GM18505 (cell line): ENCODE results near the gene SUFU.
A peak's percentile ranks its signal among the peaks of the same experiment; 100 is the strongest.

ENCODE experiments used
- ATAC-seq: cut with Tn5 transposase; IDR thresholded peaks from one replicate; pipeline ENCODE4 v1.9.1; 2021; ENCODE audit not compliant: unreplicated experiment
- POLR2A ChIP-seq: IDR thresholded peaks from 4 replicates; pipeline ENCODE4 v1.6.1; 2011; ENCODE audit warnings: borderline replicate concordance; ENCODE audit not compliant: insufficient read depth, insufficient read length; ENCODE audit errors: extremely low read depth

The SUFU gene

DNA sequence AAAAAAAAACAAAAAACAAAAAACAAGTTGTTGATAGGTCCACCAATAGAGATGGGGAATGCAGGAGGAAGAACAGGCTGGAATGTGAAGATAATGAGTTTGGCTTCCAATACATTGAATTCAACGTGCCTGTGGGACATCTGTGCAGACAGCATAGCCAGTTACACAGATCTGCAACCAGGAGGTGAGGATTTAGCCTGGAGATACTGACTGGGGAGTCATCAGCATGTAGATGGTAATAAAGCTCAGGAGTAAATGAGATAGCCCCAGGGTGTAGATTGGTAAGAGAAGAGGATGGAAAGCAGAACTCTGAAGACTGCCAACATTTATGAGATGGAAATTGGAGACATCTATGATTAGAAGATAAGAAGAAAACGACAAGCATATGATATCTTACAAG is 135.8 kb downstream of the SUFU start:
- TF ChIP-seq POLR2A, result no peak
- no peak for ATAC-seq

- TF ChIP-seq POLR2A, result no peak
Measured at GRCh38 chr10:102641402-102641801, 137.6 kb downstream of the SUFU start.

GRCh38 chr10:102641880-102642735 is 138.3 kb downstream of the SUFU start:
- TF ChIP-seq POLR2A, result peak; percentile 72
- ATAC-seq, result peak; percentile 41

More at GRCh38 chr10:102641402-102641801, 137.6 kb downstream of the SUFU start:
- no peak for ATAC-seq

DNA sequence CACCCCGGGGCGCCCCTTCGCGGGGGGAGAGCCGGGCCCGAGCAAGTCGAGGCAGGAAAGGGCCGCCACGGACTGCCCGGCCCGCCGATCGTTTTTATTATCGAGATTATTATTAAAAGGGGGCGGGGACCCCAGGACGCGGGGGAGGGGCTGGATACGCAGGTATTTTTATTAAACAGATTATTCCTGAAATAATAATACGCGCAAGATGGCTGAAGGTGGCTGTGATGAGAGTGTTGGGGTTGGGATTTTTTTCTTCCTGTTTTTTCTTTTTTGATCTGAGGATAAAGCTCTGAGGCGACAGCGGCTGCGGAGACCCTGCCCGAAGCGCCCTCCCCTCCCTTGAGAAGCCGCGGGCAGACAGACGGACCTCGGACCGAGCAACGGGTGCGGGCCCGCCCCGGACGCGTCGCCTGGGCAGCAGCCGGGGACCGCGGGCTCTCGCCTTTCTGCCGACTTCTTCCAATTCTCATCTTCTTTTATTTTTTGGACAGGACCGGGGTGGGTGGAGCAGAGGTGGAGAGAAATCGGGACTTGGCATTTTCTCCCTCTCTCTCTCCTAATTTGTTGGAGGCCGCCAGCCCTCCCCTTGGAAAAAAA is 139.1 kb downstream of the SUFU start:
- no peak for TF ChIP-seq POLR2A
- no peak for ATAC-seq

DNA sequence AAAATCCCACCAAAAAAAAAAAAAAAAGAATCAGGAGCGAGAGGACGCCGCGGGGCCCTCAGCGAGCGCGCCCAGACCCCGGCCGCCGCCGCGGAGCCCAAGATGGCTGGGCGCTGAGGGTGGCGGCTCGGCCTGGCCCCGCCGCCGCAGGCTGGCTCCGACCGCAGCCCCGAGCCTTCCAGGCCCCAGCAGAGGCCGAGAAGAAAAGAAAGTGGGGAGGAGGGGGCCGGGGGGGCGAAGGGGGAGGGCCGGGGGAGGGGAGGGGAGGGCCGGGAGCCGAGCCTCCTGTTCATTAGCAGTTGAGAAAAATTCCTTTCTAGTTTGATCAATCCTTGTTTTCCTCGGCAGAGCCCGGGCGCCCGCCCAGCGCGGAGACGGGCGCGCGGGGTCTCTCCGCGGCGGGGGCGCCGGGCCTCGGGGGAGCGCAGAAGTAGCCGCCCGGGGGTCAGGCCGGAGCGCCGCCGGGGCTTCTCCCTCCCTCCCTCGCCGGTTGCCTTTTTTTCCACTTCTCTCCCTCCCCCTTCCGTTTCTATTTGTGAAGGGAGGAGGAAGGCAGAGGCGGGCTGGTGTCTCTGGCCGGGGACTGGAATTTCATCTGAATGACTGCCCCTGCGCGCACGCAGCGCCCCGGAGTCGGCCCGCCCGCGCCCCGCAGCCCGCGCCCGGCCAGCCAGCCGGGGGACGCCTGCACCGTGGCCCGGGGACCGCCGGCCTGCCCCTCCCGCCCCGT is 139.7 kb downstream of the SUFU start:
- ATAC-seq, result no peak
- peak; percentile 50 for TF ChIP-seq POLR2A

DNA sequence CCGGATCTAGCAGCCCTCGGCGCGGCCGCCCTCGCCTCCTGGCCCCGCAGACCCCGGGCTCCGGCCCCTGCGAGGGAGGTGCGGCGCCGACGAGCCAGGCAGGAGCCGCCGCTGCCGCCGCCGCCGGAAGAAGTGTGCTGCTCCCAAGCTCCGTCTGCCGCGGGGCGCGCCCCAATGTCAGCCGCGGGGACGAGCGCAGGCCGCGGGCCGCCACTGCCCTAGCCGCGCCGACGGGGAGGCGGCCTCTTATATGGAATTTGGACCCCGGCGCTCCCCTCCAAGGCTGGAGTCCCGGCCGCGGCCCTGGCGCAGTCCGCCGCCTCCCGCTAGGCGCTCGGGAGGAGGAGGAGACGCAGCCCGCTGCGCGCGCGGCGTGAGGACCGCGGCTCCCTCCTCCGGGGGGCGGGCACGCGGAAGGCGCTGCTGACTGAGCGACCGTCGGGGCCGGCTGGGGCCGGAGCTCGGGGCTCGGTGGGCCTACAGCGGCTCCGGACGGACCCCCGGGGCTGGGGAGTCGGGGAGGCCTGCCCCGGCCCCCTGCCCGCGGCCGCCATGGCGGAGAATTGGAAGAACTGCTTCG is 140.4 kb downstream of the SUFU start, which contains the start of gene TRIM8:
Gene TRIM8 (plus strand): TSS at position 414 of the 580 bp plus-strand sequence. CDS start 139 bp downstream, at position 553.
- no peak for ATAC-seq
- TF ChIP-seq POLR2A, result no peak

GRCh38 chr10:102644646-102645387 is 141.0 kb downstream of the SUFU start:
- no peak for TF ChIP-seq POLR2A
- ATAC-seq, result peak; percentile 17

DNA sequence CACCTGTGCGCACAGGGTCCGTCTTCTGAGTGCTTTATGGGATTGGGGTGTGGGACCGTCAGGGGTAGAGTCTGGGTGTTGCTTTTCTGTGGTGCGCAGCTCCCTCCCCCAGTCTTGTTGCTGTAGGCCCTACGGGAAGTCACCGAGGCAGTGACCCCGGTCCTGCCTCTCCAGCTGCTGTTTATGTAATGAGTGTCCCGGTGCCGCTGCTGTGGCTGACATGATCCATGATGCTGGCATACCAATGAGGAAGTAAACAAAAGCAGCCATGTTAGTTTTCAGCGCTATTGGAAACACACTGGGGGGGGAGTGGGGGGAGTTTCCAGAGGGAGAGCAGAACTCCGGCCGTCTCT is 141.6 kb downstream of the SUFU start:
- no peak for TF ChIP-seq POLR2A
- ATAC-seq, result no peak

DNA sequence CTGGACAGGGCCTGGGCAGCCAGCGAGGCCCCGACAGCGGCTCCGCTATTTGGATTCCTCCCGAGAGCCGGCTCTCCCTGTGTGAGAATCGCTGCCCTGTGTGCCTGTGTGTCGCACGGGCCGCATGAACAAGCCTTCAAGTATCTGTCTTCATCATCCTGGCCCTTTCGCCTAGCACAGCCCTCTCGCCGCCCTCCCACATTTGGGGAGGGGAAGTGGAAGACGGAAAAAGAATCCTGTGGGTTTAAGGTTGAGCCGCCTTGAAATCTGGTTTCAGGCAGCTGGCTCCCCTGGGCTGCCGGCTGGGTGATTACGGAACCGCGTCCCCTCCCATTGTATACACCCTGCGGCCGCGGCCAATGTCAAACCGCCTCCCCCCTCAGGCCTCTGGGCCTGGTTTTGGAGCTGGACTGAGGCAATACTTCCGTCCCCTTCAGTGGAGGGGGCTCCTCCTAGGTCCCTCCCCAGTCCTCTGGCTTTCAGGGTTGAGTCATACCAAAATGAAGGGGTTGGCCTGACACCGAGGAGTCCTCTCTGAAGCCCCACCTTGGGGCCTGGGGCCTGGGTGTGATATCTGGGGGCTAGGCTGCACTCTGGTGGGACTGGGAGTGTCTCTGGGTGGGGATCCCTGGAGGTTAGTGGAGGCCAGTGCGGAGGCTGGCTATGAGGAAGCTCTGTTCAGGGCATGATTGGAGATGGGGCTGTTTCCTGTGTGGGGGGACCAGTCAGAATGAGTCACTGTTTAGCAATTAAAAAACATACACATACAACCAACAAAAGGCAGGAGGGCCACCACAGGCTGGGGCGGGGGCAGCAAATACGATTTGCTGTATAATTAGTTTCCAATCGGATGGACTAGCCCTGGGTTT is 142.2 kb downstream of the SUFU start:
- ATAC-seq, result peak; percentile 28

DNA sequence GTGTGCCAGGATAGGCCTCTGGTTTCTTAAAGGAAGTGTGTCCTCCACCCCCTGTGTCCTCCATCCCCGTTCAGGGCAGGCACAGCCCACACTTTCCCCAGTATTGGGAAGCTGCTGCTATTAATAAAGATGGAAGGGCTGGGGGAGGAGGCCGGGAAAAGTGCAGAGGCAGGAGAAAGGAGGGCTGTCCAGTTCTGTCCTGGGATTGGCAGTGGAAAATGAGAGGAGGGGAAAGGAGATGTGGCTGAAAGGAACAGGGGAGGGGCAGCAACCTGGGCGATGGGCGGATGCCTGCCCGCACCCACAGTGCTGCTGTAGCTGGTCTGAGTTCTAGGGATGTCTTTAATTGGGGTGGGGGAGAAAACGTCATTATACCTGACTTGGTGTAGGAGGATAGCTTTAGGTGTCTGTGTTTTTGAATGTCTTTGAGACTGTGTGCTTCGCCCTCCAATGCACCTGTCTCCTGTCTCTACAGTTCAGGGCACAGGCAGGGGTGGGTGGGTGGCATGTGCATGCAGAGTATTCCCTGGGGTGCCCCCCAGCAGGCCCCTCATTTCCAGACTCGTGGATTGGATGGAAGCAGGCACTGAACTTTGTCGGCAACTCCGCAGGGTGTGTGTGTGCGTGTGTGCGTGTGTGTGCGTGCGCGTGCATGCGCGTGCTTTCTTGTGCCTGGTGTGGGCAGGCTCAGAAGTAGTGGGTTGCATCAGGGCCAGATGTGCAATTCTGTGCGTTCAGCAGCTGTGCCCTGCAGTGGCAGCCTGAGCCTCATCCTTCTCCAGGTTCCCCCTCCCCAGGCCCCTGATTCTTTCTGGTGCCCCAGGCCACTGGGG is 143.1 kb downstream of the SUFU start:
- ATAC-seq, result no peak
- peak; percentile 38 for TF ChIP-seq POLR2A

More for the DNA sequence above, 142.2 kb downstream of the SUFU start:
- peak; percentile 80 for TF ChIP-seq POLR2A
